ENCODE results near the gene ATRNL1. TPM values are rescaled to one million over a fixed set of nuclear protein-coding genes. Genes with fewer than 3 reads are reported as not detected.
A peak's percentile ranks its signal among the peaks of the same experiment; 100 is the strongest.

Gene ATRNL1
- polyA plus RNA-seq, 2 of the 4 experiments (the other 2 are of a cell fraction) = 0.13 to 0.34 TPM

DNA sequence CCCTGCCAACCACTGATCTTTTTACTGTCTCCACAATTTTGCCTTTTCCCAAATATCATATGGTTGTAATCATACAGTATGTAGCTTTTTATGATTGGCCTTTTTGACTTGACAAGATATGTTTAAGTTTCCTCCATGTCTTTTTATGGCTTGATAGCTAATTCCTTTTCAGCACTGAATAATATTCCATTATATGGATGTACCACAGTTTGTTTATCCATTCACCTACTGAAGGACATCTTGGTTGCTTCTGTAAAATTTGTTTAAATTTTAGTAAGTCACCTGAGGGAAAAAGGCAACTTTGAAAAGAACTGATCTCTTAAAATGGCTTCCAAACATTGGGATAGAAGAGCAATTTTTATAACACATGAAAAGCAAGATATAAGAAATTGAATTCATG is 43.5 kb downstream of the ATRNL1 start:
- Histone ChIP-seq H3K4me3 (no peak overlapping the region), H3K27ac (no peak overlapping the region), H3K9me3 (no peaks in the 10 kb centered on the region; the same call in 2 of the 3 replicates), H3K4me1 (no peaks in the 10 kb centered on the region), H3K4me2 (no peak overlapping the region)
- TF ChIP-seq FOSL2 (IDR thresholded peaks at IDR 0.05) = no peak
- no peak for TF ChIP-seq FOSL2 (CRISPR knock-in tag; IDR thresholded peaks at IDR 0.05)
- no peak for TF ChIP-seq EP300 (IDR thresholded peaks at IDR 0.05)
- no peak for TF ChIP-seq KDM5A (IDR thresholded peaks at IDR 0.05)
- no peak for TF ChIP-seq HOXA7 (CRISPR knock-in tag; IDR thresholded peaks at IDR 0.05)
- TF ChIP-seq ZNF302 (CRISPR knock-in tag; IDR thresholded peaks at IDR 0.05) = no peak
- no peak for TF ChIP-seq CBX8 (IDR thresholded peaks at IDR 0.05)
- no peak for TF ChIP-seq JUNB (IDR thresholded peaks at IDR 0.05)
- TF ChIP-seq ZFP36 (IDR thresholded peaks at IDR 0.05; ENCODE audit: borderline replicate concordance, partially characterized antibody) = no peak
- TF ChIP-seq BCL3 (IDR thresholded peaks at IDR 0.05) = no peak
- TF ChIP-seq USF2 (IDR thresholded peaks at IDR 0.05) = no peak
- TF ChIP-seq JUN (IDR thresholded peaks at IDR 0.05) = no peak
- TF ChIP-seq TFCP2L1 (CRISPR knock-in tag; IDR thresholded peaks at IDR 0.05) = no peak
- TF ChIP-seq CBX2 (IDR thresholded peaks at IDR 0.05; ENCODE audit: borderline replicate concordance, low read depth) = no peak
- TF ChIP-seq ZC3H11A (IDR thresholded peaks at IDR 0.05) = no peak
- TF ChIP-seq FOXS1 (CRISPR knock-in tag; IDR thresholded peaks at IDR 0.05) = no peak
- ATAC-seq (no peak), FAIRE-seq (no peak), DNase-seq (ENCODE audit: low read depth in 1 of 2, low spot score in 1 of 2) (no peak)
- POLR2A ChIA-PET = no interaction called here
- CTCF ChIA-PET = interaction anchor here (1.6 kb wide), 1 partner anchor 259 kb away, joined by 4 read pairs; no protein-coding TSS in a partner anchor

- peak in 1 of 2 experiments; percentile 8 for DNase-seq (ENCODE audit: low read depth in 1 of 2, low spot score in 1 of 2)
- H3K9me3 ChIP-seq = no peaks in the 10 kb centered on the region; the same call in 2 of the 3 replicates
- ChIA-PET CTCF (interaction anchor here (1.7 kb wide), 1 partner anchor 1245 kb away, joined by 9 read pairs; no protein-coding TSS in a partner anchor), POLR2A (no interaction called here)
- FAIRE-seq = no peak
- no peak overlapping the region for H3K27ac ChIP-seq
- ATAC-seq = no peak
- no peak overlapping the region for H3K4me3 ChIP-seq
- no peak for TF ChIP-seq FOSL2 (IDR thresholded peaks at IDR 0.05)
- no peak for TF ChIP-seq FOSL2 (CRISPR knock-in tag; IDR thresholded peaks at IDR 0.05)
- TF ChIP-seq RAD21 (conservative IDR thresholded peaks at IDR 0.05 in 1 of 2, IDR thresholded peaks at IDR 0.05 in 1 of 2) = peak; percentile 43 to 56
- TF ChIP-seq, protein P1, sequence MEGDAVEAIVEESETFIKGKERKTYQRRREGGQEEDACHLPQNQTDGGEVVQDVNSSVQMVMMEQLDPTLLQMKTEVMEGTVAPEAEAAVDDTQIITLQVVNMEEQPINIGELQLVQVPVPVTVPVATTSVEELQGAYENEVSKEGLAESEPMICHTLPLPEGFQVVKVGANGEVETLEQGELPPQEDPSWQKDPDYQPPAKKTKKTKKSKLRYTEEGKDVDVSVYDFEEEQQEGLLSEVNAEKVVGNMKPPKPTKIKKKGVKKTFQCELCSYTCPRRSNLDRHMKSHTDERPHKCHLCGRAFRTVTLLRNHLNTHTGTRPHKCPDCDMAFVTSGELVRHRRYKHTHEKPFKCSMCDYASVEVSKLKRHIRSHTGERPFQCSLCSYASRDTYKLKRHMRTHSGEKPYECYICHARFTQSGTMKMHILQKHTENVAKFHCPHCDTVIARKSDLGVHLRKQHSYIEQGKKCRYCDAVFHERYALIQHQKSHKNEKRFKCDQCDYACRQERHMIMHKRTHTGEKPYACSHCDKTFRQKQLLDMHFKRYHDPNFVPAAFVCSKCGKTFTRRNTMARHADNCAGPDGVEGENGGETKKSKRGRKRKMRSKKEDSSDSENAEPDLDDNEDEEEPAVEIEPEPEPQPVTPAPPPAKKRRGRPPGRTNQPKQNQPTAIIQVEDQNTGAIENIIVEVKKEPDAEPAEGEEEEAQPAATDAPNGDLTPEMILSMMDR (IDR thresholded peaks at IDR 0.05) = peak; percentile 54; the same call in 2 of the 3 replicates
- no peak for TF ChIP-seq JUNB (IDR thresholded peaks at IDR 0.05)
- H3K4me2 ChIP-seq = no peak overlapping the region
- H3K4me1 ChIP-seq = no peaks in the 10 kb centered on the region
Measured at GRCh38 chr10:115141254-115141653, 48.1 kb downstream of the ATRNL1 start.

- DNase-seq (ENCODE audit: low read depth in 1 of 2, low spot score in 1 of 2) = no peak
- FAIRE-seq = no peak
- no peaks in the 10 kb centered on the region for H3K9me3 ChIP-seq
- TF ChIP-seq NFE2L2 (conservative IDR thresholded peaks at IDR 0.05; ENCODE audit: low read length) = no peak
- TF ChIP-seq TP53 (CRISPR knock-in tag; IDR thresholded peaks at IDR 0.05) = no peak
- no peak for TF ChIP-seq HEYL (CRISPR knock-in tag; IDR thresholded peaks at IDR 0.05)
- TF ChIP-seq SMC3 (IDR thresholded peaks at IDR 0.05) = no peak
- no peak for TF ChIP-seq CEBPB (IDR thresholded peaks at IDR 0.05)
- TF ChIP-seq MYC (IDR thresholded peaks at IDR 0.05; ENCODE audit: borderline replicate concordance, low read length) = no peak
- no peak for TF ChIP-seq ZC3H11A (IDR thresholded peaks at IDR 0.05)
- TF ChIP-seq RCOR1 (IDR thresholded peaks at IDR 0.05; ENCODE audit: low read depth, low read length) = no peak
- TF ChIP-seq PHF8 (IDR thresholded peaks at IDR 0.05; ENCODE audit: borderline replicate concordance, low read depth) = no peak
- TF ChIP-seq MAX (IDR thresholded peaks at IDR 0.05) = no peak
- TF ChIP-seq EHMT2 (IDR thresholded peaks at IDR 0.05; ENCODE audit: low read depth) = no peak
- TF ChIP-seq, protein P2, sequence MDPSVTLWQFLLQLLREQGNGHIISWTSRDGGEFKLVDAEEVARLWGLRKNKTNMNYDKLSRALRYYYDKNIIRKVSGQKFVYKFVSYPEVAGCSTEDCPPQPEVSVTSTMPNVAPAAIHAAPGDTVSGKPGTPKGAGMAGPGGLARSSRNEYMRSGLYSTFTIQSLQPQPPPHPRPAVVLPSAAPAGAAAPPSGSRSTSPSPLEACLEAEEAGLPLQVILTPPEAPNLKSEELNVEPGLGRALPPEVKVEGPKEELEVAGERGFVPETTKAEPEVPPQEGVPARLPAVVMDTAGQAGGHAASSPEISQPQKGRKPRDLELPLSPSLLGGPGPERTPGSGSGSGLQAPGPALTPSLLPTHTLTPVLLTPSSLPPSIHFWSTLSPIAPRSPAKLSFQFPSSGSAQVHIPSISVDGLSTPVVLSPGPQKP (IDR thresholded peaks at IDR 0.05; ENCODE audit: low read depth, low read length) = no peak
- TF ChIP-seq, protein P3, sequence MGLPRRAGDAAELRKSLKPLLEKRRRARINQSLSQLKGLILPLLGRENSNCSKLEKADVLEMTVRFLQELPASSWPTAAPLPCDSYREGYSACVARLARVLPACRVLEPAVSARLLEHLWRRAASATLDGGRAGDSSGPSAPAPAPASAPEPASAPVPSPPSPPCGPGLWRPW (IDR thresholded peaks at IDR 0.05) = no peak
- TF ChIP-seq ZSCAN20 (CRISPR knock-in tag; IDR thresholded peaks at IDR 0.05) = no peak
- no peak for TF ChIP-seq HOXA7 (CRISPR knock-in tag; IDR thresholded peaks at IDR 0.05)
- TF ChIP-seq ZFP36 (IDR thresholded peaks at IDR 0.05; ENCODE audit: borderline replicate concordance, partially characterized antibody) = no peak
- no peak for TF ChIP-seq JUN (IDR thresholded peaks at IDR 0.05)
- TF ChIP-seq ESRRA (IDR thresholded peaks at IDR 0.05; ENCODE audit: borderline replicate concordance, low read length) = no peak
- CTCF ChIA-PET = interaction anchor here (0.9 to 1.7 kb wide), 4 partner anchors 12 to 21 kb away, joined by 3 to 4 read pairs (median 3); no protein-coding TSS in a partner anchor
- H3K4me3 ChIP-seq = no peak overlapping the region
- no peak for ATAC-seq
- H3K27ac ChIP-seq = no peak overlapping the region
- no peak overlapping the region for H3K4me2 ChIP-seq
- WGBS (ENCODE audit: missing lambda C conversion rate) = 7% methylated on average over 2 of the region's 2 CpGs
- H3K4me1 ChIP-seq = no peaks in the 10 kb centered on the region
- POLR2A ChIA-PET = no interaction called here
Measured at GRCh38 chr10:115157357-115157756, 64.2 kb downstream of the ATRNL1 start.

Data from A549 (cell line).